ENCODE results near the gene COL20A1.

COL20A1 gene

DNA sequence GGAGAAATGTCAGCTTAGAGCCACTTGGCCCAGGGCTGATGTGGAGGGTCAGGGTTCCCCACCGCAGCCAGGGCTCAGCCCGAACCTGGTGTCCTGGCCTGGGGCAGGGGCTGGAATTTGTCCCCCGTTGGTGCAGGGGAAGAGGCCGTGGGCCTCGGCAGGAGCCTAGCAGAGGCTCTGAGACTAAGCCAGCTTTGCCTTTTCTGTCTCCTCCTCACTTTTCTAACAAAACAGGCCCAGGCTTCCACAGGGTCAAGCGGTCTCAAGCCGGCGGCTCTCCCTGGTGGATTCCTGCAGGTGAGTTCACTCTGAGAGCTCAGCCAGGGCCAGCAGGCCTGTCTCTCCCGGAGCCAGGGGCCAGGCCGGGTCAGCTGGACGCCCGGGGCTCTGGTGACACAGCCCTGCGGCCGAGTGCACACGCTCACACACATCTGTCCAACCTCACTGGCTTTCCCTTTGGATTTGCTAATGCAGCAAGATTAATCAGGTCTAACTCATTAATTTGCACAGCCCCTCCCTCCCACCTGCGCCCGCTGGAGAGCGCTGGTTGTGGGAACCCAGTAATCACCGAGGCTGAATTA, 71.1 kb downstream of the COL20A1 start:
- no peak for DNase-seq (ENCODE audit: low spot score)

- DNase-seq (ENCODE audit: low spot score), result no peak
Observed at GRCh38 chr20:63364801-63365585, 72.0 kb downstream of the COL20A1 start.

- DNase-seq (ENCODE audit: low spot score), result no peak
Observed at GRCh38 chr20:63365601-63366389, 72.8 kb downstream of the COL20A1 start.

GRCh38 chr20:63366390-63367365, 73.7 kb downstream of the COL20A1 start:
- no peak for DNase-seq (ENCODE audit: low spot score)

DNA sequence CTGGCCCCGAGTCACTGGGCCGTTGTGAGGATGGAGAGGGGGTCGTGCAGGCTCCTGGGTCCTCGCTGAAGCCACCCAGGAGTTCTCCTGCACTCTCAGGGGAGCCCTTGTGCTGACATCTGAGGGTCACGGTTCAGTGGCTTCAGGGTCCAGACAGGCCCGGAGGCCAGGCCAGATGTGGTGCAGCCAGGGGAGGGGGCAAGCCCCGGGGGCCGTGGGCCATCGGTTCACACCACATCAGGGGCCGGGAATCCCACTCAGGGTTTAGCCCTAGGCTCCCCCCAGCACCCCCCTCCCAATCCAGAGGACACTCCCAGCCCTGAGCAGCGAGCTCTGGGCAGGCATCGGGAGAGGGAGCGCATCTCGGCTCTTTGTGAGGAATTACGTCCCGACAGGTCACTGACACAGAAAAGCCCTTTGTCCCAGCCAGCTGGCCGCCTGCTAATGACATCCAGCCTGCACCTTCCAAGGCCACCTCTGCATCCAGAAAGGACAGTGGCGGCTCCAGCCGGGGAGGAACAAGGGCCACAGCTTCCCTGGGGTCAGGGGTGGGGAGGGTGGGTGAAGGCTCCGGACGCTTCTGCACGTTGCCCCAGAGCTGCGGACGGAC, 74.6 kb downstream of the COL20A1 start:
- no peak for DNase-seq (ENCODE audit: low spot score)

DNA sequence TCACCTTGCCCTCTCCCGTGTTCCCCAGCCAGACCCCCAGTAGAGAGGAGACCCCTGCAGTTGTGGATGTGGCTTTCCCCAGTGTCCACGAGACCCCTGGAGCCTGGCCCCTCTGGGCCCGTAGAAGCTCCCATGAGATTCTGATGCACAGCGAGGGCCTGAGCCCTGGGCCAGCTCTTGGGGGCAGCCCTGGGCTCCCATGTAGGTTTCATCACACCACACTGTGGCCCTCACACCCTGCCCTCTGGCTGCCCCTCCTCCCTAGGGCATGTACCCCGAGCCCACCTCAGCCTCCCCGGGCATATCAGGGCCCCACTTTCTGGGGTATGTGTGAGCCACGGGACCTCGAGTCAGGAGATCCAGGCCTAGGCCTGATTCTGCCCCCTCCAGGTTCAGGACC, 75.2 kb downstream of the COL20A1 start:
- DNase-seq (ENCODE audit: low spot score), result no peak

DNA sequence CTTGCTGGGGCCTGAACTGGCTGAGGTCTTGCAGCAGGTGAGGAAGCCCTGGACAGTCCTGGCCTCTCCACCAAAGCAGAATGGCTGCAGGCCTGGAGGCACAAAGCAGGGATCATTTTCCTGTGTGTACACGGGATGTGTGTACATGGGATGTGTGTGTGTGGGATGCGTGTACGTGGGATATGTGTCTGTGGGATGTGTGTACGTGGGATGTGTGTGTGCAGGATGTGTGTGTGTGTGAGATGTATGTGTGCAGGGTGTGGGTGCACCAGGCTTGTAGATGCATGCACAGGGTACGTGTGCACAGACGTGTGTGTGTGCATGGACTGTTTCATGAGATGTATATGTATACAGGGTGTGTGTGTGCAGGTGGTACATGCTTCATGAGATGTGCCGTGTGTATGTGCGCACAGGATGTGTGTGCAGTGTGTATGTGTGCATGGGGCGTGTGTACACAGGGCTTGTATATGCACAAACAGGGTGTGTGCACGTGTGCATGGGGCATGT, 76.1 kb downstream of the COL20A1 start:
- DNase-seq (ENCODE audit: low spot score), result no peak

DNA sequence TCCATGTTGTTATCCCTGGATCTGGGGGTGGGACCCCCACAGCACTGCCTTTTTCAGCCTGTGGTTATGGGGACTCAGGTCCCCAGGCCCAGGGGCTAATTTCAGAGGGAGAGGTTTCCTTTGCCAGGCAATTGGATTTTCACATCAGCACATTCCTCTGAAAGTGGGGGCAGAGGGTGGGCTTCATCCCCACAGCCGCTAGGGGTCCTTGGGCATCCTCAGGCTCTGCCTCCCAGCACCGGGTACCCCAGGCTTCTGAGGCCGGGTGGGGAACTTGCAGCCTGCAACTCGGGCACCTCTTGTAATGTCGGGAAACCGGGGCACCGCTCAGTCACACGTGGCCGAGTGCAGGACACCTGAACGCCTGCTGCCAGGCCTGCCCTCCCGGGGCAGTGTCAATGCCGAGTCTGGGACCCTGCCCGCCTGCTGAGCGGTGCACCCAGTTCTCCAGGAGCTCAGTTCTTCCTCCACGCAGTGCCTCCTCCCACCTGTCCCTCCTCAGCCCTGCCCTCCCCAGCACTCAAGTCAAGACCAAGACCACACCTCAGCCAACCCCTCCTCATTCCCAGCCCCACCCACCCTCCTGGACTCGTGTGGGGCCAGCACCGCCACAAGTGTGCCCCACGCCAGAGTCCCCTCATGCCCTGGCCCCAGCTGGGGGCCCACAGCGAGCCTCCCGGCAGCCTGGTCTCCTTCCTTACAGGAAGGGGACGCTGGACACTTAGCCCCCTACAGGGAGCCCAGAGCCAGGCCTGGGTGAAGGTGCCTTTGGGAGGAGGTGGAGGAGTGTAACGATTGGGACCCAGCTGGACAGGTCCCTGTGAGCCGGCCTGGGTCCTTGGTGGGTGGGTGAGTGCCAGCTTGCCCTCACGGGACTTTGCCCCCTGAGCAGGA, 77.0 kb downstream of the COL20A1 start:
- no peak for DNase-seq (ENCODE audit: low spot score)

- no peak for DNase-seq (ENCODE audit: low spot score)
Observed at GRCh38 chr20:63370618-63371187, 77.7 kb downstream of the COL20A1 start.

- DNase-seq (ENCODE audit: low spot score), result no peak
Observed at GRCh38 chr20:63371291-63371865, 78.4 kb downstream of the COL20A1 start.

DNA sequence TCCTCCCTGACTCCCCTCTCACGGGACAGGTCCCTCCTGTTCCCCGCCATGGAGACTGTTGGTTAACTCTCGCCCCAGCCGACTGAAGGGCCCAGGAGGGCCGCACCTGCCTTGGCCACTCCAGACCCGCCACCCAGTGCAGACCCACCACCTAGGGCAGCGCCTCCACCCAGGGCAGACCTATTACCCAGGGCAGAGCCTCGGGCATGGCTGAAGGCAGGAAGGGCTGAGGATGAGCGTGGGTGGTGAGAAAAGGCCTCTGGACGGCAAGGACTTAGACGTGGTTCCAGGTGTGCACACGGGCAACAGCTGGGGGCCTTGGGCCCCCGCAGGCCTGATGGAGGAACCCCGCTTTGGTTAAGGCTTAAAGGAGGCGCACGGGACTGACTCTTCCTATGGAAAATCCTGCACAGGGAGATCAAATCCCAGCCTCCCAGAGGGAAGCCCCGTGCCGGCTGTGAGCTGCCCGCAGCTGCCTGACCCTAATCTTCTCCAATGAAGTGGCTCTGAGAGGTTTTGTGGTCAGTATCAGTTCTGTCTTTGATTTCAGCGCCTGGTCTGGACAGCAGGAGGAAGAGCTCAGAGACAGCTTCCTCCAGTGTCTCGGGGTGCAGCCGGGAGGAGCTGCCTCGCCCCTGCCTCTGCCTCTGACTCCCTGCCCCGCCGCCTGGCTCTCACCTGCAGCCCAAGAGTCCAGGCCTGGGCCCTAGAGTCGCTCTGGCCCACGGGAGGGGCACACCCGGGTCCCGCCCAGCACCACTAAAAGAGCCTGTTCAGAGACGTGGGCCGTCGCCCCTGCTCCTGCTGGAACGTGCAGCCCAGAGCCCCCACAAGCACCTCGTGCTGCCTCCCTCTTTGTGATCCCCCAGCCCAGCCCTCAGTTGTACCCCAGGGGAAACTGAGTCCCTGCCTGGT, 80.2 kb downstream of the COL20A1 start:
- no peak for DNase-seq (ENCODE audit: low spot score)

GRCh38 chr20:63373996-63374395, 81.0 kb downstream of the COL20A1 start:
- no peak for DNase-seq (ENCODE audit: low spot score)

DNA sequence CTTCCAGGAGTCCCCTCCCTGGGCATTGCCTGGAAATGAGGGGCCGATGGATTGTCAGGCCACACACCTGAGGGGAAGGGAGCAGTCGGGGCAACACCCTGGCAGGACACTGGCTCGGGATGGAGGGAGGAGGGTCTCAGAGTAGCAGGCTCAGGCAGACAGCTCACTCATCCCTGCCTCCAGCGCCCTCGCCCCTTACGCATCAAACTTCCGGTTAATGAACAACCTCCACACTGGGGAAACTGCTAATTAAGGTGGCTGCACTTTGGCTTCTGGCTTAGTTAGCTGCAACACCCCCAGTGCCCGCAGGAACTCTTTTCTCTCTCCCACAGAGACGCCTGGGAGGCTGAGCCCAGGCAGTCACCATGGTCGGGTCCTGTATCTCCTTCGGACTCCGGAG, 81.5 kb downstream of the COL20A1 start:
- DNase-seq (ENCODE audit: low spot score), result no peak

DNA sequence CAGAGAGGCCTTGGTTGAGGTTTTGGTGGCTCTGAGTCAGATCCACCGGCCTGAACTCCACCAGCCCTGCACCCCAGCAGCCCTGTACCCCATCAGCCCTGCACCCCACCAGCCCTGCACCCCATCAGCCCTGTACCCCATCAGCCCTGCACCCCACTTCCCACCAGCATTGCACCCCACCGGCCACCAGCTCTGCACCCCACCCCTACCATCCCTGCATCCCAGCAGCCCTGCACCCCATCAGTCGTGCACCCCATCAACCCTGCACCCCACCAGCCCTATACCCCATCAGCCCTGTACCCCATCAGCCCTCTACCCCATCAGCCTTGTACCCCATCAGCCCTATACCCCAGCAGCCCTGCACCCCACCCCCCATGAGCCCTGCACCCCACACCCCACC, 82.5 kb downstream of the COL20A1 start:
- DNase-seq (ENCODE audit: low spot score), result no peak

DNA sequence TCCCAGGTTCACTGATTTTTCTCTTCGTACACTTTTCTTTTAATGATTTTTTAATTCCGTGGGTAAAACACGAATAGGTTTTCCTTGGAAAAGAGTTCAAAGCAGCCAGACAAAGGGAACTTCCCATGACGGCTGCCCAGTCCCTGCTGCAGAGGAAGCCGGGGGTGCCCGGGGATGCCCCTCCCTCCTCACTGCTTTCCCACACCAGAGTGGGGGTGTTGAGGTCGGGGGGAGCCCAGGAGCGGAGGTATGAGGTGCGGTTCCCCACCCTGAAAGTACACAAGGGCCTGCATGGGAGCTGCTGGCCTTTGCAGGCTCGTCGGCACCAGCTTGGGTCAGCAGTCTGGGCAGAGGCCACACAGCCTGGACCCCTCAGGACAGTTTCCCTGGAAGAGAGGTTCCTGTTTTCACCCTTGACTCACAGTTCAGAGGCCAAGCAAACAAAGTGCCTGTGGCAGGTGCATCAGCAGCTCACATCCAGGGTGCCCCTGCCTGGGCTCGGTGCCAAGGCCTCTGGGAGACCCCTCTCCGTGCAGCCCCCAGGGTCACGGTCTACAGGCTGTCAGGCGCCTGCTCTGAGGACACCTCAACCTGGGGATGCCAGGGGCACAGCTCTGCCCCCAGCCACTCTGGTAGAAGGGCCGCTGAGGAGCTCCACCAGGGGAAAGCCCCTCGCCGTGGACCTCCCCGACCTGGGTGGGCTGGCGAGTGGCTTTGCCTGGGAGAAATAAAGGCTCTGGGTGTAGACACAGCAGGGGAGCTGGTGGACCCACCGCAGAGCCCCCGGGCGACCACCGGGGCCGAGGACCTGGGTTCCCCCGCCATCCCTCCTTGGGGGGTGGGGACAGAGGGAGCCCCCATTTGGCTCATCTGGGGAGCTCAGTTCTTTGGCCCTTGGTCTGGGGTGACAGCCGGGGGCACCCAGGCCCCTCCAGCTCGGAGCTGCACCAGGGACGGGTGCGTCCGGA, 83.6 kb downstream of the COL20A1 start:
- no peak for DNase-seq (ENCODE audit: low spot score)

GRCh38 chr20:63377256-63377941, 84.4 kb downstream of the COL20A1 start:
- DNase-seq (ENCODE audit: low spot score), result no peak

- DNase-seq (ENCODE audit: low spot score), result no peak
Observed at GRCh38 chr20:63377951-63378381, 85.0 kb downstream of the COL20A1 start.
